ENCODE data around the gene RUSF1. TPM values are rescaled to one million over a fixed set of nuclear protein-coding genes. Genes with fewer than 3 reads are reported as not detected.

RUSF1 gene
- total RNA-seq, 2 experiments from 2014 or later = 36.8 to 37.9 TPM

GRCh38 chr16:31477220-31478216, 30.7 kb downstream of the RUSF1 start:
- no peak overlapping the region for H3K27ac Mint-ChIP-seq
- POLR2A ChIA-PET = interaction anchor here (0.7 to 5.2 kb wide), 7 partner anchors 9 to 396 kb away, joined by 3 to 44 read pairs (median 7); partner anchors contain the start of genes ARMC5, RUSF1 and ZNF267

GRCh38 chr16:31476303-31477219, 31.6 kb downstream of the RUSF1 start:
- H3K9me3 Mint-ChIP-seq = no peaks in the 10 kb centered on the region
- CTCF ChIA-PET = interaction anchor here (1.0 to 1.2 kb wide), 2 partner anchors 16 to 21 kb away, joined by 3 to 5 read pairs; no protein-coding TSS in a partner anchor
- DNase-seq = peak; percentile 92
- H3K4me3 Mint-ChIP-seq = peak overlapping the region; percentile 78
- H3K27ac Mint-ChIP-seq = peak overlapping the region; percentile 47
- H3K4me1 Mint-ChIP-seq = peaks cover 24% of the 10 kb centered on the region
- H3K27me3 Mint-ChIP-seq = peaks cover 43% of the 10 kb centered on the region
- H3K36me3 Mint-ChIP-seq (ENCODE audit: low read depth) = no peaks in the 10 kb centered on the region
- POLR2A ChIA-PET = interaction anchor here (0.7 to 5.2 kb wide), 8 partner anchors 10 to 397 kb away, joined by 3 to 44 read pairs (median 6); partner anchors contain the start of genes ARMC5, RUSF1 and ZNF267

More at GRCh38 chr16:31477220-31478216, 30.7 kb downstream of the RUSF1 start:
- peak; percentile 42 for DNase-seq
- CTCF ChIA-PET = interaction anchor here (1.0 to 1.2 kb wide), 2 partner anchors 17 to 22 kb away, joined by 3 to 5 read pairs; no protein-coding TSS in a partner anchor
- Mint-ChIP-seq H3K4me3 (peak overlapping the region; percentile 78), H3K4me1 (peaks cover 20% of the 10 kb centered on the region), H3K36me3 (ENCODE audit: low read depth) (no peaks in the 10 kb centered on the region), H3K27me3 (peaks cover 45% of the 10 kb centered on the region), H3K9me3 (no peaks in the 10 kb centered on the region)

- Mint-ChIP-seq H3K27me3 (peaks cover 47% of the 10 kb centered on the region), H3K27ac (peak overlapping the region; percentile 47), H3K4me1 (peaks cover 24% of the 10 kb centered on the region), H3K4me3 (peak overlapping the region; percentile 78), H3K36me3 (ENCODE audit: low read depth) (no peaks in the 10 kb centered on the region), H3K9me3 (no peaks in the 10 kb centered on the region)
- no peak for DNase-seq
- ChIA-PET CTCF (interaction anchor here (1.2 to 1.8 kb wide), 1 partner anchor 15 kb away, joined by 5 to 22 read pairs; no protein-coding TSS in a partner anchor), POLR2A (interaction anchor here (1.5 to 5.2 kb wide), 4 partner anchors 11 to 398 kb away, joined by 5 to 44 read pairs (median 13); partner anchors contain the start of genes ARMC5, RUSF1 and ZNF267)
These were observed 32.3 kb downstream of the RUSF1 start for GRCh38 chr16:31475946-31476302.

GRCh38 chr16:31474773-31475738, 33.1 kb downstream of the RUSF1 start:
- CTCF ChIA-PET = interaction anchor here (1.8 kb wide), 1 partner anchor 14 kb away, joined by 22 read pairs; no protein-coding TSS in a partner anchor
- Mint-ChIP-seq H3K4me3 (no peak overlapping the region), H3K27me3 (peaks cover 46% of the 10 kb centered on the region)

GRCh38 chr16:31474173-31474714, 33.9 kb downstream of the RUSF1 start:
- Mint-ChIP-seq H3K36me3 (ENCODE audit: low read depth) (no peaks in the 10 kb centered on the region), H3K9me3 (no peaks in the 10 kb centered on the region), H3K4me3 (no peak overlapping the region), H3K4me1 (peaks cover 24% of the 10 kb centered on the region), H3K27me3 (peaks cover 46% of the 10 kb centered on the region), H3K27ac (no peak overlapping the region)
- ChIA-PET CTCF (interaction anchor here (1.8 kb wide), 1 partner anchor 14 kb away, joined by 22 read pairs; no protein-coding TSS in a partner anchor), POLR2A (interaction anchor here (5.2 kb wide), 1 partner anchor 15 kb away, joined by 44 read pairs; the partner anchor contains the start of gene ARMC5)
- DNase-seq = no peak

More at GRCh38 chr16:31474773-31475738, 33.1 kb downstream of the RUSF1 start:
- no peak for DNase-seq
- POLR2A ChIA-PET = interaction anchor here (1.5 to 5.2 kb wide), 3 partner anchors 12 to 33 kb away, joined by 5 to 44 read pairs (median 19); partner anchors contain the start of genes ARMC5 and RUSF1
- no peak overlapping the region for H3K27ac Mint-ChIP-seq
- H3K9me3 Mint-ChIP-seq = no peaks in the 10 kb centered on the region
- no peaks in the 10 kb centered on the region for H3K36me3 Mint-ChIP-seq (ENCODE audit: low read depth)
- peaks cover 24% of the 10 kb centered on the region for H3K4me1 Mint-ChIP-seq

- DNase-seq = no peak
- ChIA-PET CTCF (no interaction called here), POLR2A (interaction anchor here (5.2 kb wide), 1 partner anchor 14 kb away, joined by 44 read pairs; the partner anchor contains the start of gene ARMC5)
- H3K27ac Mint-ChIP-seq = no peak overlapping the region
- H3K4me1 Mint-ChIP-seq = peaks cover 24% of the 10 kb centered on the region
- H3K4me3 Mint-ChIP-seq = no peak overlapping the region
- H3K36me3 Mint-ChIP-seq (ENCODE audit: low read depth) = no peaks in the 10 kb centered on the region
- no peaks in the 10 kb centered on the region for H3K9me3 Mint-ChIP-seq
- H3K27me3 Mint-ChIP-seq = peaks cover 46% of the 10 kb centered on the region
These were observed 34.8 kb downstream of the RUSF1 start for GRCh38 chr16:31473264-31473984.

- peaks cover 42% of the 10 kb centered on the region for H3K27me3 Mint-ChIP-seq
- H3K4me1 Mint-ChIP-seq = peaks cover 21% of the 10 kb centered on the region
- H3K4me3 Mint-ChIP-seq = peak overlapping the region; percentile 35
- DNase-seq = peak; percentile 45
- no peak overlapping the region for H3K27ac Mint-ChIP-seq
- H3K9me3 Mint-ChIP-seq = no peaks in the 10 kb centered on the region
- CTCF ChIA-PET = no interaction called here
- H3K36me3 Mint-ChIP-seq (ENCODE audit: low read depth) = no peaks in the 10 kb centered on the region
- POLR2A ChIA-PET = no interaction called here
These were observed 35.4 kb downstream of the RUSF1 start for GRCh38 chr16:31472709-31473203.

GRCh38 chr16:31471875-31472708, 36.1 kb downstream of the RUSF1 start, which contains the start of gene TGFB1I1:
Gene TGFB1I1, plus strand, starts transcription at chr16:31472152. Its CDS starts 37 bp downstream, at chr16:31472189.
- peak within 1 kb of the TSS; percentile 35 for H3K4me3 Mint-ChIP-seq
- H3K27ac Mint-ChIP-seq = no peak within 1 kb of the TSS
- peaks cover 42% of the 10 kb centered on the region for H3K27me3 Mint-ChIP-seq
- DNase-seq = no peak
- H3K4me1 Mint-ChIP-seq = peaks cover 21% of the 10 kb centered on the region
- H3K36me3 Mint-ChIP-seq (ENCODE audit: low read depth) = no peaks in the 10 kb centered on the region
- H3K9me3 Mint-ChIP-seq = no peaks in the 10 kb centered on the region
- POLR2A ChIA-PET = interaction anchor here (1.6 kb wide), 1 partner anchor 12 kb away, joined by 3 read pairs; no protein-coding TSS in a partner anchor
- CTCF ChIA-PET = interaction anchor here (3.4 kb wide), 1 partner anchor 11 kb away, joined by 15 read pairs; no protein-coding TSS in a partner anchor

GRCh38 chr16:31471241-31471874, 36.8 kb downstream of the RUSF1 start:
- Mint-ChIP-seq H3K4me1 (peaks cover 21% of the 10 kb centered on the region), H3K27me3 (peaks cover 37% of the 10 kb centered on the region), H3K27ac (no peak overlapping the region), H3K4me3 (no peak overlapping the region), H3K36me3 (ENCODE audit: low read depth) (peaks cover 4% of the 10 kb centered on the region), H3K9me3 (no peaks in the 10 kb centered on the region)
- CTCF ChIA-PET = interaction anchor here (3.4 kb wide), 1 partner anchor 10 kb away, joined by 15 read pairs; no protein-coding TSS in a partner anchor
- DNase-seq = no peak
- POLR2A ChIA-PET = interaction anchor here (1.6 kb wide), 1 partner anchor 11 kb away, joined by 3 read pairs; no protein-coding TSS in a partner anchor

Data from activated CD4-positive, alpha-beta memory T cell treated with anti-CD3 and anti-CD28 coated beads, Interleukin-2, amount 10 ng/mL, durations not matched to agents 7 days and 5 days (primary cell).